Stimulated activated CD8-positive, alpha-beta memory T cell treated with anti-CD3 and anti-CD28 coated beads, Interleukin-12 subunit alpha, Interleukin-12 subunit beta, amount 100 ng/mL, for 24 hours (primary cell): Measurements from ENCODE around the gene FAM184B.

Experiments used
- DNase-seq: peaks from one replicate; pipeline ENCODE4 v3.0.0-alpha.2; 2020; ENCODE audit errors: extremely low read depth

The FAM184B gene

DNA sequence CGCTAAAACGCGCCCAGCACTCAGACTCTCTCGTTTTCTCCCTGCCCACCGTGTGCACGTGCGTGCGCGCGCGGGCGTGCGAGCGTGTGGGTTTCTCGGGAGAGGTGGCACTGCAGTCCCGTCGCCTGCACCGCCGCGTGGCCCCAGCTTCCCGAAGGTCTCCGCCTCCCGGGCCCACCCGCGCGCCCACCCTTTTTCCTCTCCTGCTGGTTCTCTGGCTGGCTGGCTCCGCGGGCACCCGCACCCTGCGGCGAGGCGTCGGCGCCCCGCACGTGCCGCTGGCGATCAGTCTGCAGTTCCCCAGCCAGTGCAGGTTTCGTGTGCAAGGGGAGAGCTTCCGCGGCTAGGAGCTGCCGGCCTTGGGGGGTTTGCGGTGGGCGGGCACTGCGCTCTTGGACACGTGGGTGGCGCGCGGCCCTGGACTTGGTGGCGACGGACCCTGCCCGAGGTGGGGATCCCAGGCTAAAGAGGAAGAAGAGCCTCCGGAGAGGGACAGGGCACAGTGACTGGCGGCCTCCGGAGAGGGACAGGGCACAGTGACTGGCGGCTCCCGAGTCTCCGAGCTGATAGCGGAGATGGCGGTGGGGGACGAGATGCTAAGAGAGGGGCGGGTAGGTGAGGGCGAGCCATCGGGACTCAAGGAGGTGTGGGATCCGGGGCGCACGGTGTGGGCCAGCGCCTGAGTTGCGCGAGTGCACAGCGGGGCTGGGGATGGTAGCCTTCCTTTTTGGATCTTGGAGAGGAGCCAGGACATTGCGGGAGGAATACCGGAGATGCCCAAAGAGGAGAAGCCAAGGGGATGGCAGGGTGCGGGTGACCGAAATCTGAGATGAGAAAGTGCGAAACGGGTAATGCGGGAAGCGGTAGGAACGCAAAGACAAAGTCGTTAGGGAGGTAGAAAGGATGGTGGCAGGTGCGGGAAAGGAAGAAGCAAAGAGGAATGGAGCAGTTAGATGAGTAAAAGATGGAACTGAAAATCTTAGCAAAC is at the start of gene FAM184B:
Gene FAM184B (minus strand): TSS at position 322 of the 988 bp plus-strand sequence. CDS start 322 bp downstream, outside the sequence.
- DNase-seq, result no peak

DNA sequence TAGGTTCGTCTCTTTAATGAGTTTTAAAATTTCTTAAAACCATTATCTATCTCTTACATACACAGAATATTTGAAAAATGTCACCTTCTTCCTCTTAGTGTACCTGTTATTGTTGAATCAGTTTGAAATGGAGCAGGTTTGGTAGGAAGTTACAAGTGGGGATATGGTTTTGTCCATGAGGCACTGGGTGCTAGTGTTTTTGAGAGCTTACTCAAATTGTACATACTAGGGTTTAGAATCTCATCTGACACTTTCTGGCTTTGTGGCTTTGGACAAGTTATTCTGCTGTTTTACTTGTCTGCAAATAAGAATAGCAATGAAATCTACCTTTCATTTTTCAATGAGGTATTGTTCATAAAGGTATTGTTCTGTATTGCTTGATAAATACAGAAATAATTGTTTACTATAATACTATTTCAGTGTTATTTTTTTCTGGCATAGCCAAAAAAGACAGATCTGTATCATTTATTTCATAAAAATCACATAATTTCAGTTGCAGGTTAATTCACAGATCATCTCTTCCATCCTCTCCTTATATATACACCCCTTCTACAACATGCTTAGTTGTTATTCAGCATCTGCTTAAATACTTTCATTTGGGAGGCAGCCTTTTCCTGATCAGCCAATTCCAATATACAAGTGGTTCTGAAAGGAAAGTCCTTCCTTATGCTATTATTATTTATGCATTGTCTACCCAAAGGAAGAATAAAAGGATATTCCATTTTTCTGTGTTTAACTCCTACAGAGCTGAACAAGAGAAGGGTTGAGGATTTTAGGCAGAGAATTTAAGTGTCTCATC is 42.6 kb upstream of the FAM184B start:
- no peak for DNase-seq

DNA sequence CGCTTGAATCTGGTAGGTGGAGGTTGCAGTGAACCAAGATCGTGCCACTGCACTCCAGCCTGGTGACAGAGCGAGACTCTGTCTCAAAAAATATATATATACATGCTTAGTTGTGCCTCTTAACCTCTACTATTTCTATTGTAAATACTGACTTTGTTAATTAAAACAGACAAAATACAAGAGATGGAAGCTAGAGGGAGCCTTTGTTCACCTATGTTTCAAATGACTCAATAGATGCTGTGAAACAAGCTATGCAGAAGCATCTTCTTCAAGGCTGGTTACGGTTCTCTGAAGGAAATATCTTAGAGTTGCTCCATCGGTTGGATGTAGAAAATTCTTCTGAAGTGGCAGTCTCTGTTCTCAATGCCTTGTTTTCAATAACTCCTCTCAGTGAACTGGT is 35.6 kb upstream of the FAM184B start:
- DNase-seq, result no peak

DNA sequence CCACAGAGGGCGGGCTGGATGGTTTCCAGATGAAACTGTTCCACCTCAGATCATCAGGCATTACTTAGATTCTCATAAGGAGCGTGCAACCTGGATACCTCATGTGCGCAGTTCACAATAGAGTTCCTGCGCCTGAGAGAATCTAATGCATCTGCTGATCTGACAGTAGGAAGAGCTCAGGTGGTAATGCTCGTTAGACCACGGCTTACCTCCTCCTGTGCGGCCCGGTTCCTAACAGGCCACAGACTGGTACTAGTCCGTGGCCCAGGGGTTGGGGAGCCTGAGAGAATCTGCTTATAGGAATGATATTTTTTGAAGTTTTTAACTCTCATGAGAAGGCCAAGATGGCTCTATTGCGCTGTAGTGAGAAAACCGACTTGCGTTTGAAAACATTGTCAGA is 34.7 kb upstream of the FAM184B start:
- no peak for DNase-seq

DNA sequence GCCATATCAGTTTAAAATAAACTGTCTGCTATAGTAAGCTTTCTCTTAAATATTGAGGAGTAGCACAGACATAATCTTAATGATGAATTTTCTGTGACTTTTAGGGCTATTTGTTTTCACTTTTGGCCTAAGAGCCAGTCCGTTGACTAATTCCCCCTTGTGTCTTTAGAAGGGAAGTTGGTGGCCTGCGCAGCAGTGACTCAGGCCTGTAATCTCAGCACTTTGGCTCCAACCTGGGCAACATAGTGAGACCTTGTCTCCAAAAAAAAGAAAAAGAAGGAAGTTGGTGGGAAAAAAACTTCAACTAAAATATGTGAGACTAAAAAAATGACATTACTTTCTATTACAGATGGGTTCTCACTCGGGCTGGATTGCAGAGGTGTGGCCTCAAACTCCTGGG is 32.7 kb upstream of the FAM184B start:
- no peak for DNase-seq

DNA sequence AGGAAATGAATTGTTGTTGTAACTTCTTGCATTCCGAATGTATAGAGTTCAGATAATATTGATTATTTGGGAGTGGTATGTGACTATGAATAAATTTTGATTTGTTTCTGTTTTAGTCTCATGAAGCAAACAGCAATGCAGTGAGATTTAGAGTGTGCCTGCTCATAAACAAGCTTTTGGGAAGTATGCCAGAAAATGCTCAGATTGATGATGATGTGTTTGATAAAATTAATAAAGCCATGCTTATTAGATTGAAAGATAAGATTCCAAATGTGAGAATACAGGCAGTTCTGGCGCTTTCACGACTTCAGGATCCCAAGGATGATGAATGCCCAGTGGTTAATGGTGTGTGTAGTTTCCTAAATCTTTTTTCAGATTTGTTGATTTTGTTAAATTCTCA is 31.4 kb upstream of the FAM184B start:
- no peak for DNase-seq

DNA sequence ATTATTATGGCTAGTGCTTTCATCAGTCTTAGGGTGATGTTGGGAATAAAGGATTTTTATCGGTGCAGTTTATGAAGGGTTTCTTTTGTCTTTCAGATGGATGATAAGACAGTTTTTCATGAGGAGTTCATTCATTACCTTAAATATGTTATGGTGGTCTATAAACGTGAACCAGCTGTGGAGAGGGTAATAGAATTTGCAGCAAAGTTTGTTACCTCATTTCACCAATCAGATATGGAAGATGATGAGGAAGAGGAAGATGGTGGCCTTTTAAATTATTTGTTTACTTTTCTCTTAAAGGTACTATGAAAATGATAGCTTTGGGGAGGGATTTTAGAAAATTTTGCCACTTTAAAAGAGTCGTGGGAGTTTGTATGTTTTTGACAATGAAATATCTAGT is 30.7 kb upstream of the FAM184B start:
- no peak for DNase-seq

DNA sequence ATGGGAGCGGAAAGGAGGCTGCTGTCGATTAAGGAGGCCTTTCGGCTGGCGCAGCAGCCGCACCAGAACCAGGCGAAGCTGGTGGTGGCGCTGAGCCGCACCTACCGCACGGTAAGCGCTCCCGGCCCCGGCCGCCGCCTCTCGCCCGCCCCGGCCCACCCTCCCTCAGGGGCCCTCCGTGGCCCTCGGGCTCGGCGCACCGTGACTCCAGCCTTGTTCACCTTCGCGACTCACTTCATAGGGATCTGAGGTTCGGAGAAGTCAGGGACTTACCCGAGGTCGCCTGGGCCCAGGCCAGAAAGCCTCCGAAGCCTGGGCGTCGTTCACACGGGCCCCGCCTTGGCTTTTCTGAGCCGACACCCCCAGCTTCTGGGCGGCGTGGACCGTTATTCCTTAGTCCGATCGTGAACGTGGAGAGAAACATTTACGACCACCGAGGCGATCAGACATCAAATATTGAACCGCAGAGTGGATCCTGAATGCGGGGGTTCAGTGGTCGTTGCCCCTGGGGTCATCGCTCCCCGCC is 29.7 kb upstream of the FAM184B start:
- DNase-seq, result no peak

DNA sequence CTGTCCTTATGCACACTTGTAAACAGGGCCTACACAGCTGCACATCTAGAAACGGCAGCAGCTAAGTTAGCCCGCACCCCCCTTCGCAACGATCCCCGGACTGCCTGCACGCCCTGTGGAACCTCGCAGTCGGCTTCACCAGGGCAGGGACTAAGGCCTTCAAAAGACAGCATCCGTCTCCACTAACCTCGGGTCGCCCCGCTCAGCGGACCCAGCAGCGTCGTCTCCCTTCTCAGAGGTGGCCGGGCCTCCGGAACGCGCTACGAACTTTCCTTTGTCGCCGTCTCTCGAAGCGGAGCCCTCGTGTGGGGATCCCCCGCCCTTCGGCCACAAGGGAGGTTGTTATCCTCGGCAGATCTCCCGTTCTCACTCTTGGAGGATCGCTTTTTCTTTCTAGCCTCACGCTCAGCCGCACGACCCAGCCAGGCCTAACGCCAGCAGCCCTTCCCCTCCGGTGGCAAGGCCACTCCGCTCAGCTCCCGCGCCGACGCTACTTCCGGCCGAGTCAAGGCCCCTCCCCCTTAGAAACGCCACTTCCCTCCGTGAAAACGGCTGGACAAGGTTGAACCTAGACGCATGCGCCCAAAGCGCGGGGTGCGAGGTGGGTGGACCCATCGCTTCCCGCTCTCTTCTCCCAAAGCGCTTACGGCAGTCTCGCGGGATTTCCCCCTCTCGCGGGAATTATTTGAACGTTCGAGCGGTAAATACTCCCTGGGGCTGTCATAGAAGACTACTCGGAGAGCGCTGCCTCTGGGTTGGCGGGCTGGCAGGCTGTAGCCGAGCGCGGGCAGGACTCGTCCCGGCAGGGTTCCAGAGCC is 29.0 kb upstream of the FAM184B start, which contains the start of the genes DCAF16 and NCAPG:
Gene DCAF16 (minus strand): TSS at position 498 of the 818 bp plus-strand sequence. CDS start 6,616 bp downstream, outside the sequence.
Gene NCAPG (plus strand): TSS at position 720 of the 818 bp plus-strand sequence. CDS start 99 bp downstream, outside the sequence.
- peak; percentile 98 for DNase-seq

DNA sequence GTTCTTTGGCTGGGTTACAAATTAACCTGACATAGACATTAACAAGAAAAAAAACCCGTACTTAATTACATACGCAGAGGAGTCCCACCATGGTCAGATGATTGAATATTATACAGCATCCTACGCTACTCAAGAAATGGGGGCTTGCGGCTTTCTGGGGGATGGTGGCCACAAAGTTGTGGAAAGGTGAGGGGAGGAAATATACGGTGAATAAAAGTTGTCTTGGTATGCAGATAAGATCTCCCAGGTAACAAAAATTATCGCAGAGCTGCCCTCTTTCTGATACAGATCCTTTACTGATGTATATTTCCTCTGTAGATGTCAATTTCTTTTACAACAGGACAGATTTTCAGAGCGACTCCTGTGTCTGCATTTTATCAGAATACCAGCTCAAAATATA is 28.2 kb upstream of the FAM184B start:
- no peak for DNase-seq

DNA sequence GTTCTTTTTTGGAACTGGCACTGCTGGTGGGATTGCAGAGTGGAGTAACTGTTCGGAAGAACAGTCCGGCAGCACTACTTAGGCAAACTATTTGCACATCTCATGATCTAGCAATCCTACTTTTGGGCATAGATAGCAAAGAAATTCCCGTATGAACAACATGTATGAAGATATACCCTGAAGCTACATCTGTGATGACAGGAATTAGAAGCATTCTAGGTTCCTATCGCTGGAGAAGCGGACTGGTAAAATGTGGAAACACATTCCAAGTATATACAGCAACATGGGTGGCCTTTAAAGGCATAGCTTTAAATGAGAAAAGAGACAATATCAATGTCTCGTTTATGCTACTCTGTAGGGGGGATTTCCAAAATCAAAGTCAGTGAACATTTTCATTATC is 26.0 kb upstream of the FAM184B start:
- DNase-seq, result no peak

DNA sequence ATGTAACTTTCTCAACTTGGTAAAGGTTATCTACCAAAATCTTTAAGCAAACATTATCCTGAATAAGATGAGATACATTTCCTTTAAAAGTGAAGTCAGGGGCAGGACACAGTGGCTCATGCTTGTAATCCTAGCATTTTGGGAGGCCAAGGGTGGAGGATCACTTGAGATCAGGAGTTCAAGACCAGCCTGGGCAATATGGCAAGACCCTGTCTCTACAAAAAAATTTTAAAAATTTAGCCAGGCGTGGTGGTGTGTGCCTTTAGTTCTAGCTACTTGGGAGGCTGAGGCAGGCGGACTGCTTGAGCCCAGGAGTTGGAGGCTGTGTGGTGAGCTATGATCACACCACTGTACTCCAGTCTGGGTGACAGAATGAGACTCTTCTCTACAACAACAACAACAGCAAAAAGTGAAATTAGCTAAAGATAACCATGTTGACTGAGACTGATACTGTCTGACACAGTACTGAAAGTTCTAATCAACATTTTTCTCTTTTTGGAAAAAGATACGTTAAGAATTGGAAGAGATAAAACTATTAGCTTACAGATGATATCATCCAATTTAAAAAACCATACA is 24.2 kb upstream of the FAM184B start:
- DNase-seq, result no peak

DNA sequence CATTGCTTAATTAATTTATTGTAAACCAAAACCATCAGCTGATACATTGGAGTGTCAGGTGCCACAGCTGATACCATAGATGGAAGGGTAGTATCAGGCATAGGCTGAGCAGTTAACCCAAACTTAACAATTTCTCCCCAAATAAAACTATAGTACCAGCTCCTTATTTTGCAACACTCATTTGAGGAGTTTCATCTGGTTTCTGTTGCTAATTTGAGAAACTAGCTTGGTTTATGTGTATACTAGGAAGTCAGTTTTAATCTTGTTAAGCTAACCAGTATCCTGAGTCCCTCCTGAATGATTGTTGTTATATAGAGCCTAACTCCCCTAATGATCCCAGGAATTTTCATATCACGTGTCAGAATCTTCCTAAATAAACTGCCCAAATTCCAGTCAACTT is 16.4 kb upstream of the FAM184B start:
- no peak for DNase-seq

DNA sequence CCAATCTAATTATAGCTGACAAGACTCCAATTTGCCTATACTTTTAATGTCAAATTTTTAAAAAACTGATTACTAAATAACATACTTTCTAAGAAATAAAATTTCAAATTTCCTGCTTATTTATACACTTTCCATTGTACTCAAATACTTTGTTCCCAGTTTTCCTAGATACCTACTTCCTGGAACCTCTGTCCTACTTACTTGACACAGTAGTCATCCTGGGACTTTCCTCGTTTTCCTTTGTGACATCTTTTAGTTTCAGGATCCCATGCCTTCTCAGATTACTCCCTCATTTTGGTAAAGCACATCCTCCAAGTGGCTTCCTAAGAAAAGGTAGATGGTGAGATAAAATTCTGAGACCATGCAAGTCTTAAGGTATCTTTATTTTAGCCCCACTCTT is 13.3 kb upstream of the FAM184B start:
- DNase-seq, result no peak

DNA sequence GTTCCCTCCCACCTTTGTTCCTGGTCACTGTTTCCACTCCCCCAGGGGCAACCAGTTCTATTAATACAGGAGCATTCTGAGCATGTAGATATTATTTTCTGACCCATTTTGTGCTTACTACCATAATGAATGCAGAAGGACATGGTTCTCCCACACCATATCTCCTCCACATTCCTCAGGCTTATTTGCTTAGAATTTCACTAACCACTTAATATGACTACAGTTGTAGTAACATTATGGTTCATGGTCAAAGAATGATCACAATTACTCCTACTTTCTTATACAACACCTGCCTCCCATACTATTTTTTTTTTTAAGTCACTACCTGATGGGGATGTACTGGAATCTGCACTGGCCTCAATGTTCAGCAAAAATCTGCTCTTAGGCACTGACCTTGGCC is 7.5 kb upstream of the FAM184B start:
- no peak for DNase-seq

DNA sequence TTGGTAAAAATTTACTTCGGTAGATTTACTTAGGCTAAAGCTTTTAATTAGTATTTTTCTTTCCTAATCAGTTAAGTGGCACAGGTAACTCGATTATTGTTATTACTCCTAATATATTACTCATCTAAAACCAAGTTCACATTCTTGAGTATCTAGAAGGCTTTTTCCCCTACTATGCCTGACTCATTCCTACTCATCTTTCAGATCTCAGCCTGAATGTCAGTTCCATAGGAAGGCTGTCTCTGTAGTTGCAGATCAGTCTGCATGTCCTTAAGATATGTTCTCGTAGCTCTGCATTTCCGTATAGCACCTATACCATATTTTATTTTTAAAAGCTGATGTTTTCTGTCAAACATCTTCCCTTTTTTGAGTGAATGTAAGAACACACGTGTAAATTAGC is 5.9 kb upstream of the FAM184B start:
- no peak for DNase-seq

DNA sequence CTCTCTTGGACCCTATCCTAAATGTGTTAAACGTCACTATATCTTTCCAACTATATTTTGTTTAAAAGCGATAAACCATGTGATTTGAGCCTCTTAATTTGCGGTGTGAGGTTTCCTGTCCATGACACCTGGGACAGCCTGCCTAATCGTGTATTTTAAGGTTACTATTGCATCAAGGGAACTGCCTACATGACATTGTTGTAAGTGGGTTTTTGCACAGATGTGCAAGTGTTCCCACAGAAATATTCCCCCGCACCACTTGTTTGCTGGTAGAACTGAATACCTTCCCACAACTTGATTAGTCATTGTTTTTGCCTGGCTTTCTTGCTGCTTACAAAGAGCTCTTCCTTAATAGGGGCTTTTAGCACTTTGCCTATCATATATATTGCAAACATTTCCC is 5.1 kb upstream of the FAM184B start:
- no peak for DNase-seq

DNA sequence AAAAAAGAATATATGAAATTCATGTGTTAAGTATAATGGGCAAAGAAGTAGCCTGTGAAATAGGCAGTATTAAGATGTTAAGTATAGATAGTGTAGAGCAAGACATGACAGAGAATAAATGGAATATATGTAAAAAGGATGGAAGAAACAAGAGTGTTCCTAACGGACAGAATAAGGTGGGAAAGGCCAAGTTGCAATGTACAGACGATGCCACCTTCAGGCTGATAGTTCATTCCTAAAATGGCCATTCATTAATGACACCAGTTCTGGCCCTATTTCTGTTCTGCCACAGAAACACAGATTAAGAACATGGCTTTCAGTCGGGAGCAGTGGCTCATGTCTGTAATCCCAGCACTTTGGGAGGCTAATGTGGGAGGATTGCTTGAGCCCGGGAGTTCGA is 4.4 kb upstream of the FAM184B start:
- DNase-seq, result no peak

DNA sequence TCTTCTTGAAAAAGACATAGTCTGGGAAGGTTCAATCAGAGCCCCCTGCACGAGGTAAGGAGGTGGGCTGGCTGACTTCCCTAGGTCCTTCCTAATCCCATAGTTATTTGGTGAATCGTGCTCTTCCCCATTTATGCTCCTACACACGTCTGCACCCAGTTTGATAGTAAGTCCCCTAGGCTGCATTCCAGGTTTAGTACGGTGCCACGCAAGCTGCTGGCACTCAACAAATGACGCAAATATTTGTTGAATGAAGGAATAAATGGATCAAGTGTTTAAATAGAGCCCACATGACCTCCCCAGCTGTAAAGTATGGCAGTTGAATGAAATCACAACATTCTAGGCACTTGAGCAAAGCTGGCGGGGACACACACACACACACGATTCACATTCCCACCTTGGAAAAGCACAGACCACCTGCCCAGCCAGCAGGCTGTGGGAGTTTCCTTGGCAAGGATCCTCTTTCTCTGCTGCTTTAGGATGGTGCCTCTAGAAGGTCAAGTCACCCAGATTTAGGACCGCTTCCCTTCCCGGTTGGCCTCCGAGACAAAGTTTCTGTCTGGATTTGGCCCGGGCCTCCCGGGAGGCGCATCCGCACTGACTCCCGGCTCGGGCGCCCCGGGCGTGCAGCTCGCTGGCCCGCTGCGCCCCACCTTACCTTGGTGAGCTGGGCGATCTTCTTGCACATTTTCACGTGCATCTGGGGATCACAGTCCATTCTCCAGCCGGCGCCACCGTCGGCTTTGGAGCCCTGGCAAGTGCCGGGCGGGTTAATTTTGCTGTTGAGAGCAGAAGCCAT is 721 bp downstream of the FAM184B start:
- no peak for DNase-seq

DNA sequence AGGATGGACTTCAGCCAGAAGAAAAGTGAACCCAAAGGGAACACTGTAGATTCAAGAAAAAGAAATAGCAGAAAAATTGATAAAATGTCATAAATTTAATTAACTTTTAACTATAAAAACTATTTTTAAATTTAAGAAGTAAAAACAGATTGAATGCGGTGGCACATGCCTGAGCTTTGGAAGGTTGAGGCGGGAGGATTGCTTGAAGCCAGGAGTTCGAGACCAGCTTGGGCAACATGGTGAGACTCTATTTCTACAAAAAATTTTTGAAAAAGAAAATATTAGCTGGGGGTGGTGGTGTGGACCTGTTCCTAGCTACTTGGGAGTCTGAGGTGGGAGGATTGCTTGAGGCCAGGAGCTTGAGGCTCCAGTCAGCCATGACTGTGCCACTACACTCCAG is 3.0 kb downstream of the FAM184B start:
- DNase-seq, result no peak
